Nephron progenitor cell (in vitro differentiated cells): Measurements from ENCODE around the gene CRYBG1.

Experiments
- DNase-seq: peaks from one replicate; pipeline ENCODE4 v3.0.0; 2021
- H3K27ac Mint-ChIP-seq: 2 replicates; pipeline ENCODE4 v1.8.0; 2021; ENCODE audit warnings: mild to moderate bottlenecking, moderate library complexity, mixed read lengths
- H3K27me3 Mint-ChIP-seq: 2 replicates; pipeline ENCODE4 v1.8.0; 2021; ENCODE audit warnings: mild to moderate bottlenecking, low read depth, mixed read lengths; ENCODE audit not compliant: poor library complexity
- H3K36me3 Mint-ChIP-seq: 2 replicates; pipeline ENCODE4 v1.8.0; 2021; ENCODE audit warnings: low read depth, mixed read lengths
- H3K4me1 Mint-ChIP-seq: 2 replicates; pipeline ENCODE4 v1.8.0; 2021; ENCODE audit warnings: mixed read lengths
- H3K4me3 Mint-ChIP-seq: 2 replicates; pipeline ENCODE4 v1.8.0; 2021; ENCODE audit warnings: mild to moderate bottlenecking, moderate library complexity, mixed read lengths
- H3K9me3 Mint-ChIP-seq: 2 replicates; pipeline ENCODE4 v1.8.0; 2021; ENCODE audit warnings: mild to moderate bottlenecking, moderate library complexity, mixed read lengths
- CTCF ChIP-seq: fragments of 200-600 bp; sonication (generic); IDR thresholded peaks from 2 replicates; pipeline ENCODE4 v1.5.0; 2021; ENCODE audit warnings: antibody characterized with exemption

CRYBG1 gene

GRCh38 chr6:106446287-106446885, 85.9 kb downstream of the CRYBG1 start:
- Mint-ChIP-seq H3K27ac (no peak overlapping the region), H3K9me3 (no peaks in the 10 kb centered on the region), H3K4me1 (peaks cover 5% of the 10 kb centered on the region), H3K36me3 (no peaks in the 10 kb centered on the region), H3K4me3 (no peak overlapping the region), H3K27me3 (peaks cover 25% of the 10 kb centered on the region)
- TF ChIP-seq CTCF: peak; percentile 51
- no peak for DNase-seq

- Mint-ChIP-seq H3K9me3 (no peaks in the 10 kb centered on the region), H3K27me3 (peaks cover 21% of the 10 kb centered on the region)
- DNase-seq: no peak
These were observed 86.5 kb downstream of the CRYBG1 start for GRCh38 chr6:106446983-106447382.

GRCh38 chr6:106448000-106448426, 87.5 kb downstream of the CRYBG1 start:
- TF ChIP-seq CTCF: no peak
- Mint-ChIP-seq H3K27ac (no peak overlapping the region), H3K36me3 (no peaks in the 10 kb centered on the region), H3K27me3 (peaks cover 11% of the 10 kb centered on the region), H3K9me3 (no peaks in the 10 kb centered on the region), H3K4me1 (peaks cover 5% of the 10 kb centered on the region), H3K4me3 (no peak overlapping the region)
- DNase-seq: no peak

More at GRCh38 chr6:106446983-106447382, 86.5 kb downstream of the CRYBG1 start:
- TF ChIP-seq CTCF: no peak
- Mint-ChIP-seq H3K4me3 (no peak overlapping the region), H3K4me1 (peaks cover 5% of the 10 kb centered on the region), H3K36me3 (no peaks in the 10 kb centered on the region), H3K27ac (no peak overlapping the region)

GRCh38 chr6:106450653-106451052, 90.1 kb downstream of the CRYBG1 start:
- H3K36me3 Mint-ChIP-seq: no peaks in the 10 kb centered on the region
- H3K4me1 Mint-ChIP-seq: peaks cover 18% of the 10 kb centered on the region
- no peak overlapping the region for H3K27ac Mint-ChIP-seq
- peaks cover 6% of the 10 kb centered on the region for H3K27me3 Mint-ChIP-seq
- no peak for TF ChIP-seq CTCF
- no peak overlapping the region for H3K4me3 Mint-ChIP-seq
- no peak for DNase-seq
- no peaks in the 10 kb centered on the region for H3K9me3 Mint-ChIP-seq

GRCh38 chr6:106451439-106451838, 90.9 kb downstream of the CRYBG1 start:
- no peaks in the 10 kb centered on the region for H3K9me3 Mint-ChIP-seq
- TF ChIP-seq CTCF: no peak
- DNase-seq: no peak
- H3K4me3 Mint-ChIP-seq: no peak overlapping the region
- H3K4me1 Mint-ChIP-seq: peaks cover 18% of the 10 kb centered on the region
- H3K27me3 Mint-ChIP-seq: peaks cover 6% of the 10 kb centered on the region
- H3K27ac Mint-ChIP-seq: no peak overlapping the region
- no peaks in the 10 kb centered on the region for H3K36me3 Mint-ChIP-seq

- Mint-ChIP-seq H3K4me3 (no peak overlapping the region), H3K9me3 (no peaks in the 10 kb centered on the region), H3K27me3 (peaks cover 6% of the 10 kb centered on the region), H3K27ac (no peak overlapping the region), H3K36me3 (no peaks in the 10 kb centered on the region), H3K4me1 (peaks cover 18% of the 10 kb centered on the region)
- no peak for DNase-seq
- no peak for TF ChIP-seq CTCF
These were observed 92.1 kb downstream of the CRYBG1 start for GRCh38 chr6:106452628-106453027.
